Measurements from ENCODE around the gene TACR2. TPM values are rescaled to one million over a fixed set of nuclear protein-coding genes. Genes with fewer than 3 reads are reported as not detected.

Gene TACR2
- total and polyA plus RNA-seq, 7 experiments from 2014 or later, result 0.44 to 0.47 TPM; not detected in 5

DNA sequence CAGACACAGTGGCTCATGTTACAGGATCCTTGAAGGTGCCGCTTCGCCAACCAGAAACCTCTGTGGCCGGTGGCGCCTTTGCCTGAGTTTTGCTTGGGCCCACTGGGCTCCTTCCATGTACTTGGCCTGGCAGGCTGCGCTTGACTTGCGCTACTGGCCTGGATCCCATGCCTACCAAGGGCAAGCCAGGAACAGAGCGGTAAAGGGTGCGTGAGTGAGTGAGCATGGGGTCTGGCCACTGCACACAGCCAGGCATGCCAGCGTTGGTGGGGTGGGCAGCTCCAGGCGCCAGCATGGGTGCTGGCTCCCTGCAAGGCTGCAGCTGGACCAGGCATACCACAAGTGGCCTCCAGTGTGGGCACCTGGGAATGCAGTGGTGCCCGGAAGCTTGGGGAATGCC lies 18.2 kb upstream of the TACR2 start:
- intact Hi-C loops (cut with micrococcal nuclease), result no loop called here
- Mint-ChIP-seq H3K4me1 (peaks cover 0 to 3% (median 0%) of the 10 kb centered on the region in 7 donors), H3K9me3 (no peaks in the 10 kb centered on the region), H3K4me3 (no peak overlapping the region), H3K27me3 (peaks cover 0 to 9% (median 4%) of the 10 kb centered on the region in 5 donors), H3K27ac (no peak overlapping the region), H3K36me3 (no peaks in the 10 kb centered on the region)
- Histone ChIP-seq H3K36me3 (ENCODE audit: control insufficient read depth in 2 of 3, insufficient read depth in 3 of 3, low read length in 3 of 3) (no peaks in the 10 kb centered on the region), H3K4me3 (ENCODE audit: low read length) (no peak overlapping the region), H3K27ac (ENCODE audit: low read depth, low read length) (no peak overlapping the region), H3K9me3 (ENCODE audit: control insufficient read depth in 2 of 3, low read length in 3 of 3) (no peaks in the 10 kb centered on the region), H3K4me1 (ENCODE audit: control insufficient read depth in 2 of 2, insufficient read depth in 2 of 2, low read length in 2 of 2) (no peaks in the 10 kb centered on the region), H3K27me3 (ENCODE audit: control insufficient read depth in 2 of 2, insufficient read depth in 2 of 2, low read length in 2 of 2) (no peaks in the 10 kb centered on the region)
- DNase-seq (no peak), ATAC-seq (no peak)
- ChIA-PET CTCF (no interaction called here), POLR2A (interaction anchor here (0.6 kb wide), 1 partner anchor 72 kb away, joined by 5 read pairs; no protein-coding TSS in a partner anchor)

DNA sequence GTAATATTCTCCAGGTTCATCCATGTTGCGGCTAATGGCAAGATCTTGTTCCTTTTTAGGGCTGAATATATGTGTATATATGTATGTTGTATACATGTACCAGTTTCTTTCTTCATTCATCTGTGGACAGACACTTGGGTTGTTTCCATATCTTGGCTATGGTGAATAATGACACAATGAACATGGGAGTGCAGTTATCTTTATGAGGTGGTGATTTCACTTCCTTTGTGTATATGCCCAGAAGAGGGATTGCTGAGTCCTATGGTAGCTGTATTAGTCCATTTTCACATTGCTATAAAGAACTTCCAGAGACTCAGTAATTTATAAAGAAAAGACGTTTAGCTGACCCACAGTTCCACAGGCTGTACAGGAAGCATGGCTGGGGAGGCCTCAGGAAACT lies 17.5 kb upstream of the TACR2 start:
- ChIA-PET POLR2A (no interaction called here), CTCF (interaction anchor here (0.5 kb wide), 1 partner anchor 27 kb away, joined by 4 read pairs; no protein-coding TSS in a partner anchor)
- Histone ChIP-seq H3K36me3 (ENCODE audit: control insufficient read depth in 2 of 3, insufficient read depth in 3 of 3, low read length in 3 of 3) (no peaks in the 10 kb centered on the region), H3K4me3 (ENCODE audit: low read length) (no peak overlapping the region), H3K9me3 (ENCODE audit: control insufficient read depth in 2 of 3, low read length in 3 of 3) (no peaks in the 10 kb centered on the region), H3K27ac (ENCODE audit: low read depth, low read length) (no peak overlapping the region), H3K27me3 (ENCODE audit: control insufficient read depth in 2 of 2, insufficient read depth in 2 of 2, low read length in 2 of 2) (no peaks in the 10 kb centered on the region), H3K4me1 (ENCODE audit: control insufficient read depth in 2 of 2, insufficient read depth in 2 of 2, low read length in 2 of 2) (no peaks in the 10 kb centered on the region)
- Mint-ChIP-seq H3K36me3 (no peaks in the 10 kb centered on the region), H3K4me3 (no peak overlapping the region), H3K9me3 (no peaks in the 10 kb centered on the region), H3K27me3 (peaks cover 0 to 8% (median 4%) of the 10 kb centered on the region in 5 donors), H3K4me1 (peaks cover 0 to 2% (median 0%) of the 10 kb centered on the region in 7 donors), H3K27ac (peak overlapping the region in 2 of 9 donors; percentile 20 to 23)
- no peak for DNase-seq
- ATAC-seq, result no peak
- intact Hi-C loops (cut with micrococcal nuclease), result no loop called here

DNA sequence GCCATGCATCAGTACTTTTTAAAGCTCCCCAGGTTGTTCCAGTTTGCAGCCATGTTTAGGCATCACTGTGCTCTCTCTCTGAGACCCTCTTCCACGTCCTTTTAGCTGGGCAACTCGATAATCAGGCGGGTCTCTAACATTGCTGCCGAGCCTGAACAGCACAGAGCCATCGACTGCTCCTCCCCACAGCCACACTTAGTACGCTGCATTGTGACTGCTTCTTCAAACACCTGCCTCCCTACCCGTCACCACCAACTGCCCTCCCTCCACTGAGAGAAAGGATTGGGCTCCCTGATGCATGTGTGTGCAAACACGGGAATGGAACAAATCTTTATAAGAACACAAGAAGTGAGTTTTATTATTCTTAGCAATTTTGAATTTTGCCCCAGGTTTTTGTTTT lies 11.4 kb upstream of the TACR2 start:
- CTCF ChIA-PET, result no interaction called here

DNA sequence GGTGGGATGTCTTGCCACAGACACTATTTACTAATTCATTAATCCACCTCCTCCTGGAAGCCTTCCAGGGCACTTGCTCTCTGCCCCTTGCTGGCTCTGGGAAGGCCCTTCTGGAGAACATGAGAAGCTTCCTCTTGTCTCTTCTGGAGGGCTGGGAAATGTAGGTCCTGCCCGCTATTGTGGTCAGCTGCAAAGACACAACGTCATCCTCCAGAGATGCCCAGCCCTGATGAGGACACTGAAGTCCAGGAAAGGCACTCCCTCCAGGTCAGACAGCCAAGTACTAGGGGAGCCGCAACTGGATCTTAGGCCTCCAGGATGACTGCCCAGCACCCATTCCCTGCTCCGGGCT lies 9.6 kb upstream of the TACR2 start:
- Mint-ChIP-seq H3K4me1 (peaks cover 40 to 66% (median 55%) of the 10 kb centered on the region in 7 donors), H3K36me3 (no peaks in the 10 kb centered on the region), H3K9me3 (no peaks in the 10 kb centered on the region), H3K4me3 (peak overlapping the region in 2 of 10 donors; percentile 26 to 56), H3K27ac (peak overlapping the region in 8 of 9 donors; percentile 45 to 92 (median 88)), H3K27me3 (peaks cover 0 to 7% (median 0%) of the 10 kb centered on the region in 5 donors)
- CTCF ChIA-PET, result no interaction called here
- ATAC-seq (no peak), DNase-seq (no peak)
- H3K4me3 ChIP-seq (ENCODE audit: low read length), result no peak overlapping the region
- intact Hi-C loops (cut with micrococcal nuclease), result loop anchor here (1.0 to 5.0 kb wide), 4 partner anchors 17 to 211 kb away; partner anchors contain the start of gene TSPAN15 (in 1 of the 2)
- H3K27ac ChIP-seq (ENCODE audit: low read depth, low read length), result peak overlapping the region; percentile 54
- no peaks in the 10 kb centered on the region for H3K9me3 ChIP-seq (ENCODE audit: control insufficient read depth in 2 of 3, low read length in 3 of 3)
- H3K4me1 ChIP-seq (ENCODE audit: control insufficient read depth in 2 of 2, insufficient read depth in 2 of 2, low read length in 2 of 2), result peaks cover 29 to 46% of the 10 kb centered on the region in 2 donors
- no peaks in the 10 kb centered on the region for H3K36me3 ChIP-seq (ENCODE audit: control insufficient read depth in 2 of 3, insufficient read depth in 3 of 3, low read length in 3 of 3)
- no peaks in the 10 kb centered on the region for H3K27me3 ChIP-seq (ENCODE audit: control insufficient read depth in 2 of 2, insufficient read depth in 2 of 2, low read length in 2 of 2)
- POLR2A ChIA-PET, result interaction anchor here (1.0 kb wide), 1 partner anchor 16 kb away, joined by 3 read pairs; no protein-coding TSS in a partner anchor

More for the DNA sequence above, 11.4 kb upstream of the TACR2 start:
- Mint-ChIP-seq H3K36me3 (no peaks in the 10 kb centered on the region), H3K9me3 (no peaks in the 10 kb centered on the region), H3K4me1 (peaks cover 34 to 52% (median 44%) of the 10 kb centered on the region in 7 donors), H3K27me3 (peaks cover 0 to 3% (median 0%) of the 10 kb centered on the region in 5 donors), H3K4me3 (peak overlapping the region in 1 of 10 donors; percentile 25), H3K27ac (peak overlapping the region in 6 of 9 donors; percentile 14 to 93 (median 58))
- POLR2A ChIA-PET, result no interaction called here
- Histone ChIP-seq H3K4me3 (ENCODE audit: low read length) (no peak overlapping the region), H3K4me1 (ENCODE audit: control insufficient read depth in 2 of 2, insufficient read depth in 2 of 2, low read length in 2 of 2) (peaks cover 29 to 36% of the 10 kb centered on the region in 2 donors), H3K9me3 (ENCODE audit: control insufficient read depth in 2 of 3, low read length in 3 of 3) (no peaks in the 10 kb centered on the region), H3K27me3 (ENCODE audit: control insufficient read depth in 2 of 2, insufficient read depth in 2 of 2, low read length in 2 of 2) (no peaks in the 10 kb centered on the region), H3K27ac (ENCODE audit: low read depth, low read length) (no peak overlapping the region), H3K36me3 (ENCODE audit: control insufficient read depth in 2 of 3, insufficient read depth in 3 of 3, low read length in 3 of 3) (no peaks in the 10 kb centered on the region)
- DNase-seq (no peak), ATAC-seq (no peak)
- intact Hi-C loops (cut with micrococcal nuclease), result loop anchor here in 1 of 2 donors (5.0 kb wide), 1 partner anchor 209 kb away; no protein-coding TSS in a partner anchor

DNA sequence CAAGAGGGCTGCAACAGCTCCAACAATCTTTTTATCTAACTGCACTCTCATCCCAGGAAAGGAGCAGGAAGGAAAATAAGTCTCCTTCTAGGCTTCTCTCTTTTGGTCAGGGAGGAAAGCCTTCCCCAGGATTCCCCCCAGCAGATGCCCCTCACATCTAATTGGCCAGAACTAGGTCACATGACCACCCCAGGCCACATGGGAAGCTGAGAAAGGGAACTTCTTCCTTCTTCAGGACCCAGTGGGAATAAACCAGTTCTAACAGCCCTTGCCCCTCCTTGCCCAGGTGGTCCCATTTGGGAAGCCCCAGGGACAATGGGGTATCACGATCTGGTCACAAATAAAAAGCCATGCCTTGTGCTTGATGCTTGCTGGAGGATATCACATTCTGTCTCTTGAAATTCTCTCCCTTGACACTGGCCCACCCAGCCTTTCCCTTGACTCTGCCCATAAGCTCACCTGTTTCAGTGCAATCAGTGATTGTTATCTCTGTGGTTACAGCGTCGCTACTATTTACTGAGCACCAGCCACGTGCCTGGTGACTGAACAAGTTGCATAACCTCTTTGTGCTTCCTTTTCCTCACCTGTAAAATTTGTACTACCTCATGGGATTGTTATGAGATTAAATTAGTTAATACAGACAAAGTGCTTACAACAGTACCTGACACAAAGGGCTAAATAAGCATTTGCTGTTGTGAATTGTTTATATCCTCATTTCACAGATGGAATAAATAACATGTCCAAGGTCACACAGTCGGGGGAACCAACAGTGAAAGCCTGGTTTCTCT lies 9.0 kb upstream of the TACR2 start:
- H3K27me3 ChIP-seq (ENCODE audit: control insufficient read depth in 2 of 2, insufficient read depth in 2 of 2, low read length in 2 of 2), result no peaks in the 10 kb centered on the region
- intact Hi-C loops (cut with micrococcal nuclease), result loop anchor here (1.0 to 5.0 kb wide), 4 partner anchors 16 to 212 kb away; partner anchors contain the start of gene TSPAN15 (in 1 of the 2)
- no peaks in the 10 kb centered on the region for H3K9me3 ChIP-seq (ENCODE audit: control insufficient read depth in 2 of 3, low read length in 3 of 3)
- peak overlapping the region; percentile 22 for H3K4me3 ChIP-seq (ENCODE audit: low read length)
- no peaks in the 10 kb centered on the region for H3K9me3 Mint-ChIP-seq
- peaks cover 40 to 66% (median 55%) of the 10 kb centered on the region in 7 donors for H3K4me1 Mint-ChIP-seq
- DNase-seq, result peak in 7 of 9 donors; percentile 60 to 82 (median 74)
- H3K27me3 Mint-ChIP-seq, result peaks cover 0 to 7% (median 0%) of the 10 kb centered on the region in 5 donors
- no peaks in the 10 kb centered on the region for H3K36me3 Mint-ChIP-seq
- no peaks in the 10 kb centered on the region for H3K36me3 ChIP-seq (ENCODE audit: control insufficient read depth in 2 of 3, insufficient read depth in 3 of 3, low read length in 3 of 3)
- ChIA-PET CTCF (interaction anchor here (1.5 kb wide), 1 partner anchor 81 kb away, joined by 5 read pairs; no protein-coding TSS in a partner anchor), POLR2A (interaction anchor here (1.0 to 4.2 kb wide), 4 partner anchors 11 to 18 kb away, joined by 3 to 13 read pairs (median 7); no protein-coding TSS in a partner anchor)
- peak overlapping the region; percentile 4 to 64 (median 36) for H3K4me3 Mint-ChIP-seq
- peak; percentile 90 for ATAC-seq
- H3K4me1 ChIP-seq (ENCODE audit: control insufficient read depth in 2 of 2, insufficient read depth in 2 of 2, low read length in 2 of 2), result peaks cover 29 to 46% of the 10 kb centered on the region in 2 donors
- H3K27ac ChIP-seq (ENCODE audit: low read depth, low read length), result peak overlapping the region; percentile 54
- peak overlapping the region; percentile 45 to 92 (median 88) for H3K27ac Mint-ChIP-seq

DNA sequence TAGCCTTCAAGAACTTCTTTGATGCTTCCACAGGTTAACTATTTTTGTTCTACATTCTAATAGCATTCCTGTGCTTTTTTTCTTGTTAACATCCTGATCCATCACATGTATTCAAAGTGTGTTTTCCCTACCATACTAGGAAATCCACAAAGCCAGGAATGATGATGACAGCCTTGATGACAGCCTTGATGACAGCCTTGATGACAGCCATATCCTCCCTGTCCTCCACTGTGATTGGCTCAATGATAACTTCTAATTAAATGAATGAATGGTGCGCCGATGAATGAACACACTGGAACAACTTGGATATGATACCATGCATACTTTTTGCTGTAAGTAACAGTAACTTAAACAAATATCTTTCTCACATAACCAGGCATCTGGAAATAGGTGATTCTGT lies 8.3 kb upstream of the TACR2 start:
- no peaks in the 10 kb centered on the region for H3K27me3 ChIP-seq (ENCODE audit: control insufficient read depth in 2 of 2, insufficient read depth in 2 of 2, low read length in 2 of 2)
- Mint-ChIP-seq H3K4me1 (peaks cover 40 to 66% (median 55%) of the 10 kb centered on the region in 7 donors), H3K27me3 (peaks cover 0 to 7% (median 0%) of the 10 kb centered on the region in 5 donors), H3K9me3 (no peaks in the 10 kb centered on the region), H3K4me3 (peak overlapping the region in 3 of 10 donors; percentile 19 to 56 (median 33)), H3K36me3 (no peaks in the 10 kb centered on the region), H3K27ac (peak overlapping the region in 8 of 9 donors; percentile 45 to 92 (median 86))
- CTCF ChIA-PET, result interaction anchor here (1.5 kb wide), 1 partner anchor 81 kb away, joined by 5 read pairs; no protein-coding TSS in a partner anchor
- peaks cover 29 to 46% of the 10 kb centered on the region in 2 donors for H3K4me1 ChIP-seq (ENCODE audit: control insufficient read depth in 2 of 2, insufficient read depth in 2 of 2, low read length in 2 of 2)
- DNase-seq, result no peak
- H3K27ac ChIP-seq (ENCODE audit: low read depth, low read length), result peak overlapping the region; percentile 54
- no peak for ATAC-seq
- H3K4me3 ChIP-seq (ENCODE audit: low read length), result no peak overlapping the region
- H3K9me3 ChIP-seq (ENCODE audit: control insufficient read depth in 2 of 3, low read length in 3 of 3), result no peaks in the 10 kb centered on the region
- intact Hi-C loops (cut with micrococcal nuclease), result loop anchor here in 1 of 2 donors (5.0 kb wide), 1 partner anchor 212 kb away; no protein-coding TSS in a partner anchor
- no peaks in the 10 kb centered on the region for H3K36me3 ChIP-seq (ENCODE audit: control insufficient read depth in 2 of 3, insufficient read depth in 3 of 3, low read length in 3 of 3)
- POLR2A ChIA-PET, result interaction anchor here (1.4 to 4.2 kb wide), 3 partner anchors 10 to 17 kb away, joined by 4 to 13 read pairs (median 10); no protein-coding TSS in a partner anchor
